NT2/D1 (cell line): ENCODE measurements around the gene CABLES2.
A peak's percentile ranks its signal among the peaks of the same experiment; 100 is the strongest.

Experiments used
- DNase-seq: peaks from one replicate; pipeline ENCODE4 v3.0.0-alpha.2; 2011; ENCODE audit warnings: low read depth, low spot score
- H3K27me3 ChIP-seq: 2 replicates; pipeline ENCODE4 v1.6.0; 2011; ENCODE audit warnings: mild to moderate bottlenecking; ENCODE audit not compliant: insufficient read length, insufficient read depth
- H3K36me3 ChIP-seq: 2 replicates; pipeline ENCODE4 v1.6.1; 2011; ENCODE audit warnings: mild to moderate bottlenecking, low read length, mixed read lengths; ENCODE audit not compliant: insufficient read depth, insufficient read length
- H3K4me1 ChIP-seq: 2 replicates; pipeline ENCODE4 v1.5.1; 2011; ENCODE audit not compliant: insufficient read depth, insufficient read length
- H3K4me3 ChIP-seq: 2 replicates; pipeline ENCODE4 v1.5.1; 2011; ENCODE audit warnings: low read depth; ENCODE audit not compliant: insufficient read length
- H3K9ac ChIP-seq: 2 replicates; pipeline ENCODE4 v1.6.0; 2011; ENCODE audit warnings: low read depth; ENCODE audit not compliant: insufficient read length
- H3K9me3 ChIP-seq: 2 replicates; pipeline ENCODE4 v1.5.1; 2011; ENCODE audit warnings: mild to moderate bottlenecking, low read length; ENCODE audit not compliant: insufficient read depth
- SUZ12 ChIP-seq: IDR thresholded peaks from 2 replicates; pipeline ENCODE4 v1.6.1; 2011; ENCODE audit not compliant: insufficient read length, insufficient read depth; ENCODE audit errors: extremely low read depth
- YY1 ChIP-seq: IDR thresholded peaks from 2 replicates; pipeline ENCODE4 v1.6.1; 2011; ENCODE audit not compliant: insufficient read length, insufficient read depth
- ZNF274 ChIP-seq: IDR thresholded peaks from 2 replicates; pipeline ENCODE4 v1.6.1; 2011; ENCODE audit warnings: mild to moderate bottlenecking, low read depth, low read length

CABLES2 gene

DNA sequence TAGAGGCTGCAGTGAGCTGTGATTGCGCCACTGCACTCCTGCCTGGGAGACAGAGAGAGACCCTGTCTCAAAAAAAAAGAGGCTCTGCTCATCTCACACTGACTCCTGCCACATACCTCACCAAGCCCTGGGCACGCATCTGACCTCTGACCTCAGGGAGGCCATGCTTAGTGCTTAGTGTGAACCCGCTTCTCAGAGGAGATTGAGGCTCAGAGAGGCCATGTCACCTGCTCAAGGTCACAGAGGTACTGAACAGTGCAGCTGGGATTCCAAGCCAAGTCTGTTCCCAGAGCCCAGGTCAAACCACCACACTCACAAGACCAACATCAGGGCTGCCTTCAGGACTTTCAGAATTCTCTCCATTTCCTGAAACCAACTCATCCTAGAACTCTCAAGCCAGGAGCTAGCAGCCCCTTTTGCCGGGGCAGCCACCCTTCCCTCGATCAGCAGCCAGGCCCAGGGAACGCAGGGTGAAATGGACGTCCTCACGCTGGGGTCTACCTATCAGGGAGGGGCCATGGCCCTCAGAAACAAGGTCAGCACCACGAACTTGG is 2.9 kb downstream of the CABLES2 start:
- Histone ChIP-seq H3K36me3 (peaks cover 21% of the 10 kb centered on the region), H3K9me3 (no peaks in the 10 kb centered on the region), H3K27me3 (peaks cover 17% of the 10 kb centered on the region), H3K9ac (peak overlapping the region; percentile 33), H3K4me3 (no peak overlapping the region), H3K4me1 (peaks cover 27% of the 10 kb centered on the region)
- no peak for TF ChIP-seq ZNF274
- no peak for TF ChIP-seq YY1
- TF ChIP-seq SUZ12 = no peak
- no peak for DNase-seq

DNA sequence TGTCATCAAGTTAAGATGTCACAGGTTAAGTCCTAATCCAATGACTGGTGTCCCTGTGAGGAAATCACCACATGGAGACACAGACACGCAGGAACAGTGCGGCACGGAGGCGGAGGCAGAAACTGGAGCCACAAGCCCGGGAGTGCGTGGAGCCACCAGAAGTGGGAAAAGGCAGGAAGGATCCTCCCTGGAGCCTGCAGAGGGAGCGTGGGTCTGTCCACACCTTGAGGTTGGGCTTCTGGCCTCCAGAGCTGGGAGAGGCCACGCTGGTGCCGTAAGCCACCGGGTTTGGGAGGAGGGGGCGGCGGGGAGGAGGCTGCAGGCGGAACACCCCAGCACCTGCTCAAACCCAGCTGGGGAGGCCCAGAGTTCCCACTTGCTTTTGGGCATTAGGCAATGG is 3.8 kb downstream of the CABLES2 start:
- Histone ChIP-seq H3K36me3 (peaks cover 21% of the 10 kb centered on the region), H3K9me3 (no peaks in the 10 kb centered on the region), H3K9ac (no peak overlapping the region), H3K27me3 (peaks cover 8% of the 10 kb centered on the region), H3K4me3 (no peak overlapping the region), H3K4me1 (peaks cover 27% of the 10 kb centered on the region)
- TF ChIP-seq YY1 (no peak), SUZ12 (no peak), ZNF274 (no peak)
- DNase-seq = no peak

DNA sequence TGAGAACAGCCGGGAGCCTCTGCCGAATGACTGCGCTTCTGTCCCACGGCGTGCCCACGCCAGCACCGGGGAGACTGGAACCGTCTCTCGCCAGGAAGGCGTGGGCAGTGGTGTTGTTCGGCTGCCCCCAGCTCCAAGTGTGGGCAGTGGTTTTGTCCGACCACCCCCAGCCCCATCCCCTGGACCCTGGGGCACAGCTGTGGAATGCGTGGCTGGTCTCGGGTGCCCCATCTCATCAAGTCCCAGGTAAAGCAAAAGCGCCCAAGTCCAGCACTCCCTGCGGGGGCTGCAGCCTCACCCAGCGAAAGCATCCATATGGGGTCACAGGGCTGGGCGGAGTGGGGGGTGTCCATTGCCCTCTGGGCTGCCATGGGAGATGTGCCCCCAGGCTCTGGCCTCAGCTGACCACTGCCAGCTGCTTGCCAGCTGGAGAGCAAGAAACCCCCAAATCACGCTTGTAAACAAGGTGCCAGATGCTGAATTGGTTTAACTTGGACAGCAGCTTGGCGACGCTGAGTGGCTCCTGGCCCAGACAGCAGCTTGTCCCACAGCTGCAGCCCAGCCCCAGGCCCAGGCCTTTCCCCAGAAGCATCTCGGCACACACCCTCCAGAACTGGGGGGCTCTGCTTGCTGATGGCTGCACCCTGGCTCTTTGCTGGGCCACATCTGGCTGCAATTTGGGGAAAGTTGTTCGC is 4.5 kb downstream of the CABLES2 start:
- no peaks in the 10 kb centered on the region for H3K9me3 ChIP-seq
- no peak overlapping the region for H3K9ac ChIP-seq
- H3K36me3 ChIP-seq = peaks cover 22% of the 10 kb centered on the region
- no peak for DNase-seq
- no peak overlapping the region for H3K4me3 ChIP-seq
- peaks cover under 1% of the 10 kb centered on the region for H3K27me3 ChIP-seq
- H3K4me1 ChIP-seq = peaks cover 22% of the 10 kb centered on the region
- TF ChIP-seq SUZ12 (no peak), ZNF274 (no peak), YY1 (no peak)

DNA sequence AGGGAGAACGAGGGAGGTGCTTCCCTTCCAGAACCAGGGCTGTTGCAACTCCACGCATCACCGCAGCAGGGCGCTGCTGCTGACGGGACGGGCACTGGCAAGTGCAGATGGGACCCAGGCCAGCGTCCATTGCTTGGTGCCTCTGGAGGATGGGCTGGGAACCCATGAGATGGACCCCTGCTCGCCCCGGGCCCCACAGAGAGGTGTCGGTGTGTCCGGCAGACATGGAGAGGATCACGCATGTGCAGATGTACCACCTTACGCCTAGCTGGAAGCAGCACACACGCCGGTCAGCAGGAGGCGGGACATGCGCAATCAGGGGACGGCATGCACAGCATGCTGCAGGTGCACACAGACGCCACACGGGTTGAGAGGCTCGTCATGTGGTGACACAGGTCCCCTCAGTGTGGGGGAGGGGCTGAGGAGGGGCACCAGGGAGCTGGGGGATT is 5.7 kb downstream of the CABLES2 start:
- Histone ChIP-seq H3K27me3 (no peaks in the 10 kb centered on the region), H3K9me3 (no peaks in the 10 kb centered on the region), H3K4me3 (no peak overlapping the region), H3K9ac (no peak overlapping the region), H3K4me1 (peaks cover 17% of the 10 kb centered on the region), H3K36me3 (peaks cover 28% of the 10 kb centered on the region)
- DNase-seq = no peak
- TF ChIP-seq SUZ12 = no peak
- TF ChIP-seq YY1 = no peak
- no peak for TF ChIP-seq ZNF274

DNA sequence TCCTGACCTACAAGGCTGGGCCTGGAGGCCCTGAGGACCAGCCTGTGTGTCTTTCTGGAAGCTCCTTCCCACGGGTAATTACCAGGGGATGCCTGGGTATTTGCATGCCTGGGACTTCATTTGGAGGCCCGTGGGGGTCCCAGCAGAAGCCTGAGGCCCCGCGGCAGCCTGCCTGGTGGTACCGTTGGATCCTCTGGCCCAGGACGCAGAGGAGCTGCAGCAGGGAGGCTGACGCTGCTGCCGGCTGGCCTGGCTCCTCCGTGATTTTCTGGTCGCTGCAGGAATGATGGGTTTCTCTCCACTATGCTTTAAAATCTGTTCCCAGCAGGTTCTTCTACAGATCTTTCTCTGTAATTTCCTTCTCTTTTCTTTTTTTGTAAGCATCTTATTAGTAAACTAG is 6.5 kb downstream of the CABLES2 start:
- no peak overlapping the region for H3K4me3 ChIP-seq
- no peak for DNase-seq
- peaks cover 9% of the 10 kb centered on the region for H3K4me1 ChIP-seq
- TF ChIP-seq SUZ12 = no peak
- TF ChIP-seq ZNF274 = no peak
- no peak for TF ChIP-seq YY1
- H3K9me3 ChIP-seq = no peaks in the 10 kb centered on the region
- peaks cover 32% of the 10 kb centered on the region for H3K36me3 ChIP-seq
- no peaks in the 10 kb centered on the region for H3K27me3 ChIP-seq
- no peak overlapping the region for H3K9ac ChIP-seq

DNA sequence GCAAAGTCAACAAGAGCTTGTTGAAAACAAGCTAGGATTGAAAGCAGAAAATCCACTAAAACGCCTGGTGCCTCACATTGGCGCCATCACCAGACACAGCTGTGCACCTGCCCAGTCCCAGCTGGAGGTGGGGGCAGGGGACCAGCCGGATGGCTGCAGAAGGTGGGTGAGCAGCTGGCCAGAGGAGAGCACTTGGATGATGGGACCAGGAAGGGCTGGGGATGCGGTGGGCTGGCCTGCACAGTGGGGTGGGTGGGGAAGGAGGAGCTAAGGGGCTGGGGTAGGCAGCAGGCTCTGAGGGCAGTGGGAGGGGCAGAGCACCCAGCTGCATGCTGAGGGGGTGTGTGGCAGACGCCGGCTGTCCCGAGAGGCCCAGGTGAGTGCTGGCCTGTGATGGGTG is 7.1 kb downstream of the CABLES2 start:
- Histone ChIP-seq H3K4me3 (no peak overlapping the region), H3K27me3 (no peaks in the 10 kb centered on the region), H3K9ac (no peak overlapping the region), H3K36me3 (peaks cover 36% of the 10 kb centered on the region), H3K9me3 (no peaks in the 10 kb centered on the region), H3K4me1 (peaks cover 7% of the 10 kb centered on the region)
- TF ChIP-seq ZNF274 = no peak
- TF ChIP-seq SUZ12 = no peak
- TF ChIP-seq YY1 = no peak
- DNase-seq = no peak

DNA sequence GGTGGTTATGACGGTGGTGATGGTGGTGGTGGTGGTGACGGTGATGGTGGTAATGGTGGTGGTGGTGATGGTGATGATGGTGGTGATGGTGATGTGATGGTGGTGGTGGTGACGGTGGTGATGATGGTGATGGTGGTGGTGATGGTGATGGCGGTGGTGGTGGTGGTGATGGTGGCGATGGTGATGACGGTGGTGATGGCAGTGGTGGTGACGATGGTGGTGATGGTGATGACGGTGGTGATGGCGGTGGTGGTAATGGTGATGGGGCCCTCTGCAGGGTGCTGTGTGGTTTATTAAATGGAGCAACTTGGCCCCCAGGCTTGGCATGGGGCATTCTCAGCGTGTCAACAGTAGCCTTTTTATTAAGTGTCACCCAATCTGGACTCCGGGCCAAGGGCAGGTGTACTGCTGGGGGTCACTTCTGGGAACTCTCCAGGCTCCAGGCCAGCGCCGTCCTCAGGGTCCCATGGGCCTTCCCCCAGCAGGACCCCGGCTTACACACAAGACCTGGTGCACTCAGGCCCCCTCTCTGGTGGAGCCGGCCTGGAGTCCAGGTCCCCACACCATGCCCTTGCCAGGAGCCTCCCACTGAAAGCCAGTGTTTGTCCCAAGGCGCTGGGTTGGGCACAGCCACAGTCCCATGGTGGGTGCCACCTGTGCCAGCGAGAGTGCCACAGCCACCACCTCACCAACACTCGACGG is 8.8 kb downstream of the CABLES2 start:
- Histone ChIP-seq H3K36me3 (peaks cover 52% of the 10 kb centered on the region), H3K27me3 (no peaks in the 10 kb centered on the region), H3K9me3 (no peaks in the 10 kb centered on the region), H3K4me1 (peaks cover 4% of the 10 kb centered on the region), H3K9ac (no peak overlapping the region), H3K4me3 (no peak overlapping the region)
- no peak for TF ChIP-seq ZNF274
- no peak for TF ChIP-seq SUZ12
- TF ChIP-seq YY1 = no peak
- no peak for DNase-seq
